Liver (tissue), 9 donors: ENCODE data around the gene HS3ST2. TPM values are rescaled to one million over a fixed set of nuclear protein-coding genes. Genes with fewer than 3 reads are reported as not detected.

Experiments used
- DNase-seq: peaks from one replicate; pipeline ENCODE4 v3.0.0-alpha.2; 2017; ENCODE audit warnings: low spot score
- H3K27ac ChIP-seq, 2 donors: one replicate each; pipeline ENCODE4 v1.7.0; 2013; ENCODE audit warnings: inconsistent platforms in 2 of 2, low read length in 2 of 2, control low read depth in 1 of 2, low read depth in 1 of 2, mild to moderate bottlenecking in 1 of 2
- H3K27me3 ChIP-seq, 4 donors: one replicate each; pipeline versions ENCODE4 v1.6.1 to v1.7.0; 2013; ENCODE audit warnings: low read length in 3 of 4, inconsistent platforms in 1 of 4, mild to moderate bottlenecking in 1 of 4, moderate library complexity in 1 of 4; ENCODE audit not compliant: control insufficient read depth in 4 of 4, insufficient read depth in 4 of 4
- H3K36me3 ChIP-seq, 4 donors: one replicate each; pipeline versions ENCODE4 v1.6.1 to v1.7.0; 2013; ENCODE audit warnings: low read length in 3 of 4, mild to moderate bottlenecking in 3 of 4, low read depth in 1 of 4, moderate library complexity in 1 of 4; ENCODE audit not compliant: control insufficient read depth in 4 of 4, insufficient read depth in 3 of 4
- H3K4me1 ChIP-seq, 4 donors: one replicate each; pipeline versions ENCODE4 v1.6.1 to v1.7.0; 2013; ENCODE audit warnings: low read length in 3 of 4, mild to moderate bottlenecking in 3 of 4, moderate library complexity in 1 of 4; ENCODE audit not compliant: control insufficient read depth in 4 of 4, insufficient read depth in 4 of 4
- H3K4me3 ChIP-seq, 3 donors: one replicate each; pipeline versions ENCODE4 v1.6.1 to v1.7.0; 2013; ENCODE audit warnings: low read length in 3 of 3, control low read depth in 1 of 3, low read depth in 1 of 3, mild to moderate bottlenecking in 1 of 3
- H3K9ac ChIP-seq, 2 donors: one replicate each; pipeline ENCODE4 v1.7.0; 2013; ENCODE audit warnings: low read length in 2 of 2, mild to moderate bottlenecking in 2 of 2, moderate library complexity in 2 of 2, control low read depth in 1 of 2, low read depth in 1 of 2
- H3K9me3 ChIP-seq, 4 donors: one replicate each; pipeline versions ENCODE4 v1.6.1 to v1.7.0; 2013; ENCODE audit warnings: low read length in 3 of 4; ENCODE audit not compliant: control insufficient read depth in 4 of 4
- CTCF ChIP-seq: fragments of 150-350 bp; IDR thresholded peaks from 2 replicates; pipeline ENCODE4 v1.5.1; 2017; ENCODE audit warnings: improper control_type of control experiment, low read depth, low read length; ENCODE audit not compliant: missing input control
- EGR1 ChIP-seq, 2 donors: IDR thresholded peaks; 2 replicates each; pipeline ENCODE4 v1.6.1; 2016 to 2018; ENCODE audit warnings: antibody characterized with exemption in 2 of 2, low read depth in 2 of 2
- FOXA1 ChIP-seq: IDR thresholded peaks from 2 replicates; pipeline ENCODE4 v1.6.1; 2016; ENCODE audit warnings: antibody characterized with exemption
- FOXA2 ChIP-seq: IDR thresholded peaks from 2 replicates; pipeline ENCODE4 v1.6.1; 2016; ENCODE audit warnings: antibody characterized with exemption
- GABPA ChIP-seq, 2 donors: IDR thresholded peaks in 1 of 2; conservative IDR thresholded peaks in 1 of 2; 2 replicates each; pipeline ENCODE4 v1.6.1; 2016; ENCODE audit warnings: antibody characterized with exemption in 2 of 2, mild to moderate bottlenecking in 1 of 2, moderate library complexity in 1 of 2
- HNF4A ChIP-seq, 2 donors: conservative IDR thresholded peaks; 2 replicates each; pipeline ENCODE4 v1.6.1; 2016; ENCODE audit warnings: antibody characterized with exemption in 2 of 2, mild to moderate bottlenecking in 2 of 2
- HNF4G ChIP-seq: IDR thresholded peaks from 2 replicates; pipeline ENCODE4 v1.6.1; 2016; ENCODE audit warnings: antibody characterized with exemption
- JUND ChIP-seq, 2 donors: IDR thresholded peaks; 2 replicates each; pipeline ENCODE4 v1.6.1; 2016; ENCODE audit warnings: antibody characterized with exemption in 2 of 2
- MAX ChIP-seq: IDR thresholded peaks from 2 replicates; pipeline ENCODE4 v1.6.1; 2016; ENCODE audit warnings: antibody characterized with exemption
- NR2F2 ChIP-seq: IDR thresholded peaks from 2 replicates; pipeline ENCODE4 v1.6.1; 2016; ENCODE audit warnings: antibody characterized with exemption
- RAD21 ChIP-seq, 2 donors: IDR thresholded peaks; 2 replicates each; pipeline ENCODE4 v1.6.1; 2016; ENCODE audit warnings: antibody characterized with exemption in 2 of 2, mild to moderate bottlenecking in 2 of 2
- RXRA ChIP-seq, 2 donors: IDR thresholded peaks; 2 replicates each; pipeline ENCODE4 v1.6.1; 2017 to 2018; ENCODE audit warnings: antibody characterized with exemption in 2 of 2, mild to moderate bottlenecking in 1 of 2
- SP1 ChIP-seq: IDR thresholded peaks from 2 replicates; pipeline ENCODE4 v1.6.1; 2018; ENCODE audit warnings: antibody characterized with exemption, mild to moderate bottlenecking
- TAF1 ChIP-seq: conservative IDR thresholded peaks from 2 replicates; pipeline ENCODE4 v1.6.1; 2016; ENCODE audit warnings: antibody characterized with exemption, mild to moderate bottlenecking
- YY1 ChIP-seq: IDR thresholded peaks from 2 replicates; pipeline ENCODE4 v1.6.1; 2016; ENCODE audit warnings: antibody characterized with exemption, mild to moderate bottlenecking
- ZBTB33 ChIP-seq: IDR thresholded peaks from 2 replicates; pipeline ENCODE4 v1.6.1; 2016; ENCODE audit warnings: antibody characterized with exemption
- WGBS: extraction: QIAGEN DNeasy Blood & Tissue Kit; methylation state at CpG from one replicate; pipeline ENCODE4 v1.1.7; 2013; 5-methylcytosine and 5-hydroxymethylcytosine counted together
- polyA plus RNA-seq, 2 donors: library from polyadenylated mRNA; stranded (reverse) in 1 of 2; unstranded in 1 of 2; fragments of 200-250 nt in 1 of 2; fragments of >200 nt in 1 of 2; fragmentation: Nextera tagmentation in 1 of 2; extraction: Ambion mirVana in 1 of 2; gene quantifications; one replicate each; pipeline versions ENCODE4 v1.2.1 to v1.2.3, GENCODE V29; 2013 to 2015
- total RNA-seq, 2 donors: library from RNA; depleted of rRNA; stranded (reverse); fragments of >200 nt; gene quantifications; one replicate each; pipeline ENCODE4 v1.2.3, GENCODE V29; 2014
- TF ChIP-seq, protein P1 (sequence below): IDR thresholded peaks from 2 replicates; pipeline ENCODE4 v1.6.1; 2016; ENCODE audit warnings: antibody characterized with exemption
- TF ChIP-seq, protein P2 (sequence below): IDR thresholded peaks from 2 replicates; pipeline ENCODE4 v1.6.1; 2016; ENCODE audit warnings: antibody characterized with exemption, mild to moderate bottlenecking
- donor health status: healthy.
- donor health status: healthy.
- donor health status: healthy.
- donor health status: healthy.
- donor health status: healthy.

HS3ST2 gene
- total and polyA plus RNA-seq, 4 donors: 0.08 to 0.14 (median 0.09) TPM; not detected in 1

GRCh38 chr16:22915003-22915402, 101.0 kb downstream of the HS3ST2 start:
- no peak overlapping the region for H3K9ac ChIP-seq
- TF ChIP-seq EGR1 (IDR thresholded peaks at IDR 0.05; ENCODE audit: low read depth in 2 of 2) (no peak), TAF1 (no peak), NR2F2 (no peak), SP1 (no peak), MAX (no peak), GABPA (IDR thresholded peaks at IDR 0.05 in 1 of 2, conservative IDR thresholded peaks at IDR 0.05 in 1 of 2) (no peak), HNF4G (no peak), RAD21 (IDR thresholded peaks at IDR 0.05) (no peak), FOXA1 (no peak), YY1 (no peak), FOXA2 (no peak), RXRA (IDR thresholded peaks at IDR 0.05) (no peak), HNF4A (conservative IDR thresholded peaks at IDR 0.05) (no peak), CTCF (no peak), JUND (IDR thresholded peaks at IDR 0.05) (no peak), ZBTB33 (no peak)
- TF ChIP-seq, protein P1, sequence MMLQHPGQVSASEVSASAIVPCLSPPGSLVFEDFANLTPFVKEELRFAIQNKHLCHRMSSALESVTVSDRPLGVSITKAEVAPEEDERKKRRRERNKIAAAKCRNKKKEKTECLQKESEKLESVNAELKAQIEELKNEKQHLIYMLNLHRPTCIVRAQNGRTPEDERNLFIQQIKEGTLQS: no peak
- TF ChIP-seq, protein P2, sequence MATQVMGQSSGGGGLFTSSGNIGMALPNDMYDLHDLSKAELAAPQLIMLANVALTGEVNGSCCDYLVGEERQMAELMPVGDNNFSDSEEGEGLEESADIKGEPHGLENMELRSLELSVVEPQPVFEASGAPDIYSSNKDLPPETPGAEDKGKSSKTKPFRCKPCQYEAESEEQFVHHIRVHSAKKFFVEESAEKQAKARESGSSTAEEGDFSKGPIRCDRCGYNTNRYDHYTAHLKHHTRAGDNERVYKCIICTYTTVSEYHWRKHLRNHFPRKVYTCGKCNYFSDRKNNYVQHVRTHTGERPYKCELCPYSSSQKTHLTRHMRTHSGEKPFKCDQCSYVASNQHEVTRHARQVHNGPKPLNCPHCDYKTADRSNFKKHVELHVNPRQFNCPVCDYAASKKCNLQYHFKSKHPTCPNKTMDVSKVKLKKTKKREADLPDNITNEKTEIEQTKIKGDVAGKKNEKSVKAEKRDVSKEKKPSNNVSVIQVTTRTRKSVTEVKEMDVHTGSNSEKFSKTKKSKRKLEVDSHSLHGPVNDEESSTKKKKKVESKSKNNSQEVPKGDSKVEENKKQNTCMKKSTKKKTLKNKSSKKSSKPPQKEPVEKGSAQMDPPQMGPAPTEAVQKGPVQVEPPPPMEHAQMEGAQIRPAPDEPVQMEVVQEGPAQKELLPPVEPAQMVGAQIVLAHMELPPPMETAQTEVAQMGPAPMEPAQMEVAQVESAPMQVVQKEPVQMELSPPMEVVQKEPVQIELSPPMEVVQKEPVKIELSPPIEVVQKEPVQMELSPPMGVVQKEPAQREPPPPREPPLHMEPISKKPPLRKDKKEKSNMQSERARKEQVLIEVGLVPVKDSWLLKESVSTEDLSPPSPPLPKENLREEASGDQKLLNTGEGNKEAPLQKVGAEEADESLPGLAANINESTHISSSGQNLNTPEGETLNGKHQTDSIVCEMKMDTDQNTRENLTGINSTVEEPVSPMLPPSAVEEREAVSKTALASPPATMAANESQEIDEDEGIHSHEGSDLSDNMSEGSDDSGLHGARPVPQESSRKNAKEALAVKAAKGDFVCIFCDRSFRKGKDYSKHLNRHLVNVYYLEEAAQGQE: no peak
- no peaks in the 10 kb centered on the region for H3K9me3 ChIP-seq
- no peaks in the 10 kb centered on the region for H3K4me1 ChIP-seq
- H3K27me3 ChIP-seq: peaks cover 0 to 5% (median 0%) of the 10 kb centered on the region in 4 donors
- H3K36me3 ChIP-seq: no peaks in the 10 kb centered on the region
- H3K27ac ChIP-seq: no peak overlapping the region
- 90% methylated on average over 25 of the region's 25 CpGs for WGBS
- H3K4me3 ChIP-seq: no peak overlapping the region
- DNase-seq: no peak
